Measurements from ENCODE around the gene ARID2. TPM values are rescaled to one million over a fixed set of nuclear protein-coding genes. Genes with fewer than 3 reads are reported as not detected.

The ARID2 gene
- total RNA-seq, 1 donor from 2014 or later = 46.3 TPM

- Mint-ChIP-seq H3K36me3 (ENCODE audit: low read depth, unreplicated experiment) (peaks cover 36% of the 10 kb centered on the region), H3K9me3 (ENCODE audit: unreplicated experiment) (no peaks in the 10 kb centered on the region), H3K27me3 (ENCODE audit: unreplicated experiment) (peaks cover 2% of the 10 kb centered on the region), H3K4me1 (ENCODE audit: unreplicated experiment) (no peaks in the 10 kb centered on the region), H3K27ac (ENCODE audit: unreplicated experiment) (no peak overlapping the region), H3K4me3 (ENCODE audit: unreplicated experiment) (peak overlapping the region; percentile 14)
- TF ChIP-seq, protein P1, sequence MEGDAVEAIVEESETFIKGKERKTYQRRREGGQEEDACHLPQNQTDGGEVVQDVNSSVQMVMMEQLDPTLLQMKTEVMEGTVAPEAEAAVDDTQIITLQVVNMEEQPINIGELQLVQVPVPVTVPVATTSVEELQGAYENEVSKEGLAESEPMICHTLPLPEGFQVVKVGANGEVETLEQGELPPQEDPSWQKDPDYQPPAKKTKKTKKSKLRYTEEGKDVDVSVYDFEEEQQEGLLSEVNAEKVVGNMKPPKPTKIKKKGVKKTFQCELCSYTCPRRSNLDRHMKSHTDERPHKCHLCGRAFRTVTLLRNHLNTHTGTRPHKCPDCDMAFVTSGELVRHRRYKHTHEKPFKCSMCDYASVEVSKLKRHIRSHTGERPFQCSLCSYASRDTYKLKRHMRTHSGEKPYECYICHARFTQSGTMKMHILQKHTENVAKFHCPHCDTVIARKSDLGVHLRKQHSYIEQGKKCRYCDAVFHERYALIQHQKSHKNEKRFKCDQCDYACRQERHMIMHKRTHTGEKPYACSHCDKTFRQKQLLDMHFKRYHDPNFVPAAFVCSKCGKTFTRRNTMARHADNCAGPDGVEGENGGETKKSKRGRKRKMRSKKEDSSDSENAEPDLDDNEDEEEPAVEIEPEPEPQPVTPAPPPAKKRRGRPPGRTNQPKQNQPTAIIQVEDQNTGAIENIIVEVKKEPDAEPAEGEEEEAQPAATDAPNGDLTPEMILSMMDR (IDR thresholded peaks at IDR 0.05; ENCODE audit: unreplicated experiment) = no peak
- no peak for DNase-seq (ENCODE audit: low spot score)
These were observed 120.8 kb downstream of the ARID2 start for GRCh38 chr12:45850302-45850701.

- H3K36me3 Mint-ChIP-seq (ENCODE audit: low read depth, unreplicated experiment) = peaks cover 35% of the 10 kb centered on the region
- TF ChIP-seq, protein P1 (IDR thresholded peaks at IDR 0.05; ENCODE audit: unreplicated experiment) = no peak
- H3K4me1 Mint-ChIP-seq (ENCODE audit: unreplicated experiment) = no peaks in the 10 kb centered on the region
These were observed 123.0 kb downstream of the ARID2 start for GRCh38 chr12:45852508-45852907.

GRCh38 chr12:45853550-45853949 is 124.0 kb downstream of the ARID2 start:
- Mint-ChIP-seq H3K4me1 (ENCODE audit: unreplicated experiment) (no peaks in the 10 kb centered on the region), H3K27ac (ENCODE audit: unreplicated experiment) (no peak overlapping the region), H3K27me3 (ENCODE audit: unreplicated experiment) (peaks cover 5% of the 10 kb centered on the region), H3K36me3 (ENCODE audit: low read depth, unreplicated experiment) (peaks cover 37% of the 10 kb centered on the region), H3K4me3 (ENCODE audit: unreplicated experiment) (no peak overlapping the region), H3K9me3 (ENCODE audit: unreplicated experiment) (no peaks in the 10 kb centered on the region)
- no peak for DNase-seq (ENCODE audit: low spot score)
- TF ChIP-seq, protein P1 (IDR thresholded peaks at IDR 0.05; ENCODE audit: unreplicated experiment) = no peak

More at GRCh38 chr12:45852508-45852907, 123.0 kb downstream of the ARID2 start:
- no peaks in the 10 kb centered on the region for H3K9me3 Mint-ChIP-seq (ENCODE audit: unreplicated experiment)
- peaks cover 2% of the 10 kb centered on the region for H3K27me3 Mint-ChIP-seq (ENCODE audit: unreplicated experiment)
- DNase-seq (ENCODE audit: low spot score) = no peak
- H3K4me3 Mint-ChIP-seq (ENCODE audit: unreplicated experiment) = peak overlapping the region; percentile 5
- H3K27ac Mint-ChIP-seq (ENCODE audit: unreplicated experiment) = no peak overlapping the region

DNA sequence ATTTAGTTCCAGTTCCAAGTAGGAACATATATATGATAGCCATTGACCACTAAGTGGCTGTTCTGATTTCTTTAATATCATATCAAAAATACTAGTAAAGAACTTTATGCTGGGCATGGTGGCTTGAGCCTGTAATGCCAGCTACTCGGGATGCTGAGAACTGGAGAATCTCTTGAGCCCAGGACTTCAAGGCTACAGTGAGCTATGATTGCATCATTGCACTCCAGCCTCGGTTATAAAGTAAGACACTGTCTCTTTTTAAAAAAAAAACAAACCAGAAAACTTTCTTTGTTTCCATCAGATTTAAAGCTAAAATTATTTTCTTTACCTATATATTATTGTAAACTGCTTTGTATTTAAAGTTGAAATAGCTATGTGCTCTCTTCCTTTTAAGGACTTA is 133.8 kb downstream of the ARID2 start:
- Mint-ChIP-seq H3K9me3 (ENCODE audit: unreplicated experiment) (no peaks in the 10 kb centered on the region), H3K27me3 (ENCODE audit: unreplicated experiment) (peaks cover 1% of the 10 kb centered on the region), H3K4me1 (ENCODE audit: unreplicated experiment) (no peaks in the 10 kb centered on the region), H3K4me3 (ENCODE audit: unreplicated experiment) (no peak overlapping the region), H3K36me3 (ENCODE audit: low read depth, unreplicated experiment) (peaks cover 12% of the 10 kb centered on the region), H3K27ac (ENCODE audit: unreplicated experiment) (no peak overlapping the region)
- TF ChIP-seq, protein P1 (IDR thresholded peaks at IDR 0.05; ENCODE audit: unreplicated experiment) = no peak
- no peak for DNase-seq (ENCODE audit: low spot score)

GRCh38 chr12:45866299-45866698 is 136.8 kb downstream of the ARID2 start:
- Mint-ChIP-seq H3K27ac (ENCODE audit: unreplicated experiment) (no peak overlapping the region), H3K4me3 (ENCODE audit: unreplicated experiment) (no peak overlapping the region), H3K27me3 (ENCODE audit: unreplicated experiment) (no peaks in the 10 kb centered on the region), H3K4me1 (ENCODE audit: unreplicated experiment) (no peaks in the 10 kb centered on the region), H3K9me3 (ENCODE audit: unreplicated experiment) (no peaks in the 10 kb centered on the region), H3K36me3 (ENCODE audit: low read depth, unreplicated experiment) (peaks cover 12% of the 10 kb centered on the region)
- DNase-seq (ENCODE audit: low spot score) = no peak
- TF ChIP-seq, protein P1 (IDR thresholded peaks at IDR 0.05; ENCODE audit: unreplicated experiment) = no peak

Data from endothelial cell (in vitro differentiated cells).